Eye (tissue), 1 donor: ENCODE data around the gene PPP1R27.

Source experiments
- DNase-seq: peaks from one replicate; pipeline ENCODE4 v3.0.0-alpha.2; 2015

The PPP1R27 gene

GRCh38 chr17:81819708-81820107 is 15.1 kb downstream of the PPP1R27 start:
- no peak for DNase-seq

- no peak for DNase-seq
Measured at GRCh38 chr17:81817758-81818147, 17.1 kb downstream of the PPP1R27 start.

- no peak for DNase-seq
Measured at GRCh38 chr17:81815646-81815986, 19.2 kb downstream of the PPP1R27 start.

- peak; percentile 70 for DNase-seq
Measured at GRCh38 chr17:81814748-81815645, 19.9 kb downstream of the PPP1R27 start.

DNA sequence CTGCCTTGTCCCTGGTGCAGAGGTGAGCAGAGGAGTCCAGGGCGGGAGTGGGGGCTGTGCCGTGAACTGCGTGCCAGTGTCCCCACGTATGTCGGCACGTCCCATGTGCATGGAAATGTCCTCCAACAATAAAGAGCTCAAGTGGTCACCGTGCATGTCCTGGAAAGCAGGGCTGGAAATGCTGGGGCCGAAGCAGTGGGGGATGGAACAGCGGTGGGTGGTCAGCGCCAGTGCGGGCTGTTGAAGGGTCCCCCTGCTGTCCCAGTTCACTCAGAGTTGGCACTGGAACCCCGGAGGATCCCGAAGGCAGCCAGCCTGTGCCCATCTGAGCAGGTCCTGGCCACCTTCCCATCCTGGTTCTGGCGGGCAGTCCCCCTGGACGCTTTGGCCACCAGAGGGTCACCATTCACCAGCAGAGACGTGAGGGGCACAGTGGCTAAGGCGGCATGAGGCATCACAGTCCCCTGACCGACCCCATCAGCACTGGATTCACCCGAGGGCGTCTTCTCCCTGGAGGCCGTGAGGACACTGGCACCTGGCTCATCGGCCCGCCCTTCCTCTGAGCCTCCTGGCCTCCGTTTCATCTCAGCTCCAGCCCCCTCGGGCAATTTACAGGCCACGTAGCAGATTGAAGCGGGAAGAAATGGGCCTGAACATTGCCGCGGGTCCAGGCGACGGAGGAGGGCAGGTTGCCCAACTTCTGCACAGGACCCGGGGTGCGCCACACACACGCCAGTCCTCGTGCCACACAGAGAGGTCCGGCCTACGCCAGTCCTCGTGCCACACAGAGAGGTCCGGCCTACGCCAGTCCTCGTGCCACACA is 20.8 kb downstream of the PPP1R27 start:
- DNase-seq, result no peak

DNA sequence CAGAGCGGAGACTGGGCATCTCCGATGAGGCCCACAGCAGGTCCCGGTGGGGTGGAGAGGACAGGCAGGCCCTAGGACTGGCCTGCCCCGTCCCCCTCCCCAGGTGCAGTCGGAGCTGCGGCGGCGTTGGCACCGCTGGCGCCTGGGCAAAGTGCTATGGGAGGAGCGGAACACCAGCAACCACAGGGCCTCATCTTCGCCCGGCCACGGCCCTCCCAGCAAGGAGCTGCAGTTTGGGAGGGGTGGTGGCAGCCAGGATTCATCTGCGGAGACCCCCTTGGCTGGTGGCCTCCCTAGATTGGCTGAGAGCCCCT is 21.5 kb downstream of the PPP1R27 start:
- DNase-seq, result no peak

DNA sequence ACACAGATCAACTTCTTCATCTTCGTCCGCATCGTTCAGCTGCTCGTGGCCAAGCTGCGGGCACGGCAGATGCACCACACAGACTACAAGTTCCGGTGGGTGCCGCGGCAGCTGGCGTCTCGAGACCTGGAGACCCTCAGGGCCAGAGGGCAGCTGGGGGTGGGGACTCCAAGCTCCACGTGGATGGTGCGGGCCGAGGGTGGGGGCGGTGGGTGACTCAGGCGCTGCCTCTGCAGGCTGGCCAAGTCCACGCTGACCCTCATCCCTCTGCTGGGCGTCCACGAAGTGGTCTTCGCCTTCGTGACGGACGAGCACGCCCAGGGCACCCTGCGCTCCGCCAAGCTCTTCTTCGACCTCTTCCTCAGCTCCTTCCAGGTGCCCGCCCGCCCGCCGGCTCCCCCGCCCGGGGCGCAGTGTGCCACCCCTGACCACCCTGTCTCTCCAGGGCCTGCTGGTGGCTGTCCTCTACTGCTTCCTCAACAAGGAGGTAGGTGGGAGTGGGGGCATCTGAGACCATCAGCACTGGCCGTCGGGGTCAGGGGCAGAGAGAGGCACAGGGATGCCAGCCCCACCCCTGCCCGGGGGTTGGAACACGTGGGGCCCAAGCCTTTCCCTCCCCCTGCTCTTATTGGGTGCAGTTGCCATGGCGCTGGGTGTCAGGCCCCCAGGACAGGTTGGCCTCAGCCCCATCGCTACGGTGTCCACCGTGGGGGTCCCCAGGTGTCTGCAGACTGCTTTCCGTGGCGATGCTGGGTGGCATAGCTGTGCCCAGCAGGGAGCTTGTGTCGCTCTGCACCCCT is 22.1 kb downstream of the PPP1R27 start:
- no peak for DNase-seq

DNA sequence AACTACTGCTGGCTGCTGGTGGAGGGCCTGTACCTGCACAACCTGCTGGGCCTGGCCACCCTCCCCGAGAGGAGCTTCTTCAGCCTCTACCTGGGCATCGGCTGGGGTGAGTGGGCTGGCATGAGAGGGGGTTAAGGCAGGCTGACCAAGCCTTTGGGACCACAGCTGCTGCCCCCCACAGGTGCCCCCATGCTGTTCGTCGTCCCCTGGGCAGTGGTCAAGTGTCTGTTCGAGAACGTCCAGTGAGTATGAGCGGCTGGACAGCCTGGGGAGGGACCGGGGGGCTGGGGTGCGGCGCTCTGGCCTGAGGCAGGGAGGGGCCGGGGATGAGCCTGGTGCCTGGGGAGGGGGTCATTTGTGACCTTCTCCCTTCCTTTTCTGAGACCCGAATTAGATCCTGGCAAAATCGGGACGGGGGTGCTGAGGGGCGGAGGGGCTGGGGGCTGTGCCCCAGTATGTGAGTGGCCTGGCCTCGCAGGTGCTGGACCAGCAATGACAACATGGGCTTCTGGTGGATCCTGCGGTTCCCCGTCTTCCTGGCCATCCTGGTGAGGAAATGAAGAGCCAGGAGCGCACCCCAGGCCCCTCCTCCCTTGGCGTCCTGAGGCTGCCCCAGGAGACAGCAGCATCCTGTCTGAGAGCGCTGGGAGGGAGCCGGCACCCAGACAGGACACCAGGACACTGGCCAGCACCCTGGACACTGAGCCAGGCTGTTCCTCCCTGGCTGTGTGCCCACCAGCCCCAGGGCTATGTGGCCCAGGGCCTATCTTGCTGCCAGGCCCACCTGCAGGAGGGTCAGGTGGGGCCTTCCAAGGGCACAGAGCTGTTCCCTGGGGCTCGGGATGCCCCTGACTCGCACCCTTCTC is 22.9 kb downstream of the PPP1R27 start:
- no peak for DNase-seq

DNA sequence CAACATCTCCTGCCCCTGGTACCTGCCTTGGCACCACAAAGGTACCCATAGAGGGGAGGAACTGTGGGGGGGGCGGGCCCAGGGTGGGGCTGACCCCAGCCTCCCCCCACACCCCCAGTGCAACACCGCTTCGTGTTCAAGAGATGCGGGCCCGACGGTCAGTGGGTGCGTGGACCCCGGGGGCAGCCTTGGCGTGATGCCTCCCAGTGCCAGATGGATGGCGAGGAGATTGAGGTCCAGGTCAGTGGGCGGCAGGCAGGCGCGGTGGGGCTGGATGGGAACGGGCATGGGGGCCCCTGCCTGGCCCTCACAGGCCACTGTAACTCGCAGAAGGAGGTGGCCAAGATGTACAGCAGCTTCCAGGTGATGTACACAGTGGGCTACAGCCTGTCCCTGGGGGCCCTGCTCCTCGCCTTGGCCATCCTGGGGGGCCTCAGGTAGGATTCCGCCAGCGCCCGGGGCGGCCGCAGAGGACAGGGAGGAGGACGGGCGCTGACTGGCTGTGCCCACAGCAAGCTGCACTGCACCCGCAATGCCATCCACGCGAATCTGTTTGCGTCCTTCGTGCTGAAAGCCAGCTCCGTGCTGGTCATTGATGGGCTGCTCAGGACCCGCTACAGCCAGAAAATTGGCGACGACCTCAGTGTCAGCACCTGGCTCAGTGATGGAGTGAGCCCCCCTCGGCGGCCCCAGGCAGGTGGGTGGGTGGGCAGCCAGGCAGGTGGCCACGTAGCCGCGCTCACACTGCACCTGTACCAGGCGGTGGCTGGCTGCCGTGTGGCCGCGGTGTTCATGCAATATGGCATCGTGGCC is 23.8 kb downstream of the PPP1R27 start:
- DNase-seq, result no peak

DNA sequence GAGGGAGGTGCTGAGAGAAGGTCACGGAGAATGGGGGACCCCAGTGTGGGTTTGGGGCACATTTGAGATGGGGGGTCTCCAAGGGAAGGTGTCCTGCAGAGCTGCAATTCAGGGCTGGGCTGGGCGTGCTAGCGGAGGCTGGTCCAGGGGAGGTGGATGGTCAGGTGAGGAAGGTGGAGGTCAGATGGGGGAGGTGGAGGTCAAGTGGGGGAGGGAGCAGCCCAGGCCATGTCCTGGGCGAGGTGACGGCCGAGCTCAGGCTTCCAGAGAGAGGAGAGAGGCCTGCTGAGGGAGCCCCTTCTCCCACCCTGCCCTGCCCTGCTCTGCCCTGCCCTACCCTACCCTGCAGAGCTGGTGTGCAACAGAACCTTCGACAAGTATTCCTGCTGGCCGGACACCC is 24.4 kb downstream of the PPP1R27 start:
- DNase-seq, result no peak

DNA sequence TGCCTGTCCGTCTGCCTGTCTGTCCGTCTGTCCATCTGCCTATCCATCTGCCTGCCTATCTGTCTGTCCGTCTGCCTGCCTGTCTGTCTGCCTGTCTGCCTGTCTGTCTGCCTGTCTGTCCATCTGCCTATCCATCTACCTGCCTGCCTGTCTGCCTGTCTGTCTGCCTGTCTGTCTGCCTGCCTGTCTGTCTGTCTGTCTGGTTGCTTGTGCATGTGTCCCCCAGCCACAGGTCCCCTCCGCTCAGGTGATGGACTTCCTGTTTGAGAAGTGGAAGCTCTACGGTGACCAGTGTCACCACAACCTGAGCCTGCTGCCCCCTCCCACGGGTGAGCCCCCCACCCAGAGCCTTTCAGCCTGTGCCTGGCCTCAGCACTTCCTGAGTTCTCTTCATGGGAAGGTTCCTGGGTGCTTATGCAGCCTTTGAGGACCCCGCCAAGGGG is 25.3 kb downstream of the PPP1R27 start:
- DNase-seq, result no peak

GRCh38 chr17:81808778-81809555 is 25.9 kb downstream of the PPP1R27 start:
- no peak for DNase-seq

- no peak for DNase-seq
Measured at GRCh38 chr17:81807839-81808238, 27.0 kb downstream of the PPP1R27 start.

- DNase-seq, result no peak
Measured at GRCh38 chr17:81807210-81807719, 27.6 kb downstream of the PPP1R27 start.

DNA sequence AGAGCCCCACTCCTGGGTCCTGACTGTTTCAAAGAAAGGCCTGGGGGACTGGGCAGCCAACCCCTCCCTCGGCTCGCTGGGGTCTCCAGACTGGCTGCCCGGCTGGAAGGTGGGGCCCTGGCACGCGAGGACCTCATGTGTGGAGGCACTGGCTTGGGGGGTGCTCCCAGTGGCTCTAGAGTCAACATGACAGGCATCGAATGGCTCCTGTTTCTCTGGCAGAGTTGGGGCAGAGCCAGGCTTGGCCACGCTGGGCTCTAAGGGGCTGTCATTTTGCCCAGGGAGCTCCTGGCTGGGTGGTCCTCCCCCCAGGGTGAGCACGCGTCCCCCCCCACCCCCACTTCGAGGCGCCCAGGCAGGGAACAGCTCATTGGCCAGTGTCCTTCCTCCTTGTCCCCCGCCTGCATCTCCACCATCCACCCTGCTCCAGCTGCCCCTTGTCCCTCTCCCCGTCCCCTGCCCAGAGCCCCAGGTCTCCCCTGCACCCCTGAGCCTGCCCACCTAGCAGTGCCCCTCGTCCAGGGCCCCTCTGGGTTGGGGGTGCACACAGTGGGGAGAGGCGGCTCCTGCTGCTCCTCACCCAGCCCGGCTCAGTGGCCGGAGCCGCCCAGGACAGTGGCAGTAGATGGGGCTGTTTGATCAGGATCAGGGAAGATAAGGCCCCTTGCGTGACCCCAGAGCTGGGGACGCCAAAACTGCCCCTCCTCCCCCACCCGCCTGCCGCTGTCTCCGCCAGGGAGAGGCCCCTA is 28.2 kb downstream of the PPP1R27 start:
- DNase-seq, result peak; percentile 21

DNA sequence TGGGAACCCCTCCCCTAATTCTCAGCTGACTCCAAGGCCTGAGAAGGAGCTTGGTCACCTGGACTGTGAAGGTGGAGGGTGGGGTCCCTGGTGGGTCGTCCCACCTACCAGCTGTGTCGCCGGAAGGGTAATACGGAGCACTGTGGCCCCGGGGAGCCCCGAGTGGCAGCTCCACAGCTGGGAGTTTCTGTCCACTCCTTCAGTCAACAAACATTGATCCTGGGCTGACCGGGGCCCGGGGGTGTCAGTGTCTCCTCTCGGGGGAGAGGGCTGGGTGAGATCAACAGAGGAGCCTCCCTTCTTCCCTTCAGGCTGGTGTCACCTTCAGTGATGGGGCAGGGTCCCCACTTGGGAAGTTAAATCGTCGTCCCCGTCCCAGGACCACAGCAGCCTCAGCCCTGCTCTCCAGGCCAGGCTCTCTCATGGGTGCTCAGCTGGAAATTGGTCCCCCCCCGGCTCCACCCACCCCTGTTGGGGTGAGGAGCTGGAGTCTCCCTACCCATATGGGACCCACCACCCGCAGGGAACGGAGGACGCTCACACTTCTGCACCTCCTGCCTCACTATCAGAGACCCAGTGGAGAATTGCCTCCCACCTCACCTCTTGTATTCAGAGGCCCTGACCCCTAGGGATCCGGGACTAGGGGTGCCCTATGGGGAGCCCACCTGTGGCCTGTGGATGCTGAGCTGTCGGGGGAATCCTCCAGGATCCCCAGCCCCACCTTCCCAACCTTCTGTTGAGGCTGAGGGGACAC is 29.0 kb downstream of the PPP1R27 start:
- DNase-seq, result no peak

- DNase-seq, result peak; percentile 28
Measured at GRCh38 chr17:81804559-81805399, 30.1 kb downstream of the PPP1R27 start.
